Activated naive CD4-positive, alpha-beta T cell treated with anti-CD3 and anti-CD28 coated beads, Interleukin-2, amount 10 ng/mL, durations not matched to agents 7 days and 5 days (primary cell): Measurements from ENCODE around the gene BLACAT1.

Experiments used
- CTCF ChIA-PET: fragments of 350-600 bp; sonication (Branson Sonifier 250); formaldehyde crosslinking; loops from one replicate; lab custom pipeline; 2021; ENCODE audit warnings: antibody characterized with exemption; lab: Charles Lee
- DNase-seq: peaks from one replicate; pipeline ENCODE4 v3.0.0-alpha.2; 2020
- H3K27ac Mint-ChIP-seq: one replicate; pipeline ENCODE4 v1.8.0; 2021; ENCODE audit warnings: mild to moderate bottlenecking, moderate library complexity, mixed read lengths
- H3K27me3 Mint-ChIP-seq: one replicate; pipeline ENCODE4 v1.8.0; 2021; ENCODE audit warnings: mild to moderate bottlenecking, mixed read lengths
- H3K36me3 Mint-ChIP-seq: one replicate; pipeline ENCODE4 v1.8.0; 2021; ENCODE audit warnings: mixed read lengths
- H3K4me1 Mint-ChIP-seq: one replicate; pipeline ENCODE4 v1.8.0; 2021; ENCODE audit warnings: mixed read lengths
- H3K4me3 Mint-ChIP-seq: one replicate; pipeline ENCODE4 v1.8.0; 2021; ENCODE audit warnings: mild to moderate bottlenecking, moderate library complexity, mixed read lengths
- H3K9me3 Mint-ChIP-seq: one replicate; pipeline ENCODE4 v1.8.0; 2021; ENCODE audit warnings: mixed read lengths

The BLACAT1 gene

DNA sequence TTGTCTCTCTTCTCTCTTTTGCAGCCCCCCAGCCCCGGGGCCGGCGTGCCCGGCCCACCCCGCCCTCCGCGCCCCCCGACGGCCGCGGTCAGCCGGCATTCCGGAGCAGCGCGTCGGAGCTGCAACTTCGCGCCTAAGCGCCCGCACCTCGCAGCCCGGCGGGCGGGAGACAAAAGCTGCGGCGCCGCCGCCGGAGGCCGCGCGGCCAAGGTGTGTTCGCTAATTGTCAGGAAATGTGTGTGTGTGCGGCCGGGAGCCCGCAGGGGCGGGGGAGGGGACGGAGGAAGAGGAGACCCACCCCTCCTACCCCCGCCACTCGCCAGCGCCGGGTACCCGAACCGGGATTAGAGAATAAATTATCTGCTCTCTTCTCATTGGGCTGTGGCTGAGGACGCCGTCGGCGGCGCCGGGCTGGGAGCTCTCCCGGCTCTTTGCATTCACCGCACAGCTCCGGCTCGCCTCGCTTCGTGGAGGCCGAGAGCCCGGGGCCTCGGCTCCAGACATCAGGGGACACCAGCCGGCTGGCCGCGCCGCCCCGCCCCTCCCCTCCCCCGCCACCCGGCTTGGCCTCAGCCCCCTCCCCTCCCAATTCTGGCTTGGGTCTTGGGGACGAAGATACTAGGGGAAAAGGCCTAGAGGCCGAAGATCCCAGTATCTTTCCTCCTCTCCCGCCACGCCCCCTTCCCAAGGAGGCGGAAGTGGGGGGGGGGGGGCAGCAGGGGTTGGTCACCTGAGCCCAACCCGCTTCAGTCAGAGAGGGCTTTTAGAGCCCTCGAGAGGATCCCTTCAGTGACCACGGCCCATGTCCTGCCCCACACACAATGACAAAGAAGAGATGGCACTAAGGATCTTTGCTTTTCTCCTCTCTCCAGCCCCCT is 1.3 kb upstream of the BLACAT1 start:
- H3K36me3 Mint-ChIP-seq: no peaks in the 10 kb centered on the region
- CTCF ChIA-PET: interaction anchor here (1.1 to 1.5 kb wide), 2 partner anchors 29 to 31 kb away, joined by 3 to 6 read pairs; no protein-coding TSS in a partner anchor

GRCh38 chr1:205456383-205456867 is 580 bp upstream of the BLACAT1 start:
- peaks cover 96% of the 10 kb centered on the region for H3K27me3 Mint-ChIP-seq
- DNase-seq: no peak
- peaks cover 13% of the 10 kb centered on the region for H3K4me1 Mint-ChIP-seq
- H3K27ac Mint-ChIP-seq: no peak overlapping the region
- no peaks in the 10 kb centered on the region for H3K36me3 Mint-ChIP-seq
- CTCF ChIA-PET: interaction anchor here (1.1 to 1.5 kb wide), 2 partner anchors 30 to 32 kb away, joined by 3 to 6 read pairs; no protein-coding TSS in a partner anchor
- peak overlapping the region; percentile 37 for H3K4me3 Mint-ChIP-seq
- H3K9me3 Mint-ChIP-seq: no peaks in the 10 kb centered on the region

More for the DNA sequence above, 1.3 kb upstream of the BLACAT1 start:
- DNase-seq: no peak
- Mint-ChIP-seq H3K4me1 (peaks cover 13% of the 10 kb centered on the region), H3K27me3 (peaks cover 89% of the 10 kb centered on the region), H3K4me3 (peak overlapping the region; percentile 29), H3K9me3 (no peaks in the 10 kb centered on the region), H3K27ac (peak overlapping the region; percentile 58)

DNA sequence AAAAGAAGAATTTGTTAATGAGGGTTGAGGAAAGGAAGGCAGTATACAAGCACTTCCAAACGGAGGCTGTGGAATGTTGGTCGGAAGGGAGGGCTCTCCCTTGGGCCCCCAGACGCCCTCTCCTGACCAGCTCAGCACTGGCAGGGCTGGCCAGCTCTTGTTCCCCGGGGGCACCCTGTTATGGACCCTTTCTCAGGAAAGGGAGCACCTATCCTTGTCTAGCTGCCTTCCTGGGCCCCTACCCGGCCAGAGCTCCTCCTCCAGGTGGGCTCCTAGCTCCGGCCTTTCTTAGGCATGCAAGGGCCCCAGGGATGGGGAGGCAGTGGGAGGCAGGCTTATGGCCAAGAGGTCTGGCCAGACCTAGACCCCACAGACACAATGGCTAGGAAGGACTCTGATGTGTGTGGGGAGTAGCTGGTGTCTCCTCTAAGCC is 926 bp downstream of the BLACAT1 start:
- Mint-ChIP-seq H3K36me3 (no peaks in the 10 kb centered on the region), H3K27me3 (peaks cover 96% of the 10 kb centered on the region), H3K4me1 (peaks cover 13% of the 10 kb centered on the region), H3K27ac (no peak overlapping the region), H3K9me3 (no peaks in the 10 kb centered on the region), H3K4me3 (no peak overlapping the region)
- CTCF ChIA-PET: interaction anchor here (0.9 kb wide), 1 partner anchor 31 kb away, joined by 4 read pairs; no protein-coding TSS in a partner anchor
- no peak for DNase-seq

GRCh38 chr1:205453466-205453865 is 2.4 kb downstream of the BLACAT1 start:
- H3K27ac Mint-ChIP-seq: no peak overlapping the region
- peaks cover 18% of the 10 kb centered on the region for H3K4me1 Mint-ChIP-seq
- H3K4me3 Mint-ChIP-seq: no peak overlapping the region
- CTCF ChIA-PET: interaction anchor here (1.2 to 1.4 kb wide), 2 partner anchors 13 to 71 kb away, joined by 3 read pairs; no protein-coding TSS in a partner anchor
- DNase-seq: no peak
- H3K36me3 Mint-ChIP-seq: no peaks in the 10 kb centered on the region
- no peaks in the 10 kb centered on the region for H3K9me3 Mint-ChIP-seq
- peaks cover 87% of the 10 kb centered on the region for H3K27me3 Mint-ChIP-seq

DNA sequence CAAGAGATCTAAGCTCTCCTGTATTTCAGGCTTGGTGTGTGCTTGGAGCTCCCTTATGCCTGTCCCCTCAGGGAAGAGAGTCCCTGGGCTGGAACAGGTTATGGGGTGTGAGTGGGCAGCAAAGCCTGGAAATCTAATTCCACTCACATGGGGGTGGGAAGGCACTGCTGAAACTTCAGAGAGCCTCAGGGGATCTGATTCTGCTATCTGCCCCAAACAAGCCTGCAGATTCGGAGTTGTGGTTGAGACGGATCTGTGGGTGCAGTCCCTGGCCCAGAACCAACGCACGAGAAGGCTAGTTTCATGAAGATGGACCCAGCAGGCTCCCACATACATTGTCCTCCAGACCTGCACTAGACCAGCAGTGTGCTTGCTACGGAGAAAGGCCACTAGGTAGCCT is 2.9 kb downstream of the BLACAT1 start:
- H3K27me3 Mint-ChIP-seq: peaks cover 87% of the 10 kb centered on the region
- no peak for DNase-seq
- no peaks in the 10 kb centered on the region for H3K36me3 Mint-ChIP-seq
- no peak overlapping the region for H3K4me3 Mint-ChIP-seq
- H3K9me3 Mint-ChIP-seq: no peaks in the 10 kb centered on the region
- no peak overlapping the region for H3K27ac Mint-ChIP-seq
- H3K4me1 Mint-ChIP-seq: peaks cover 18% of the 10 kb centered on the region
- CTCF ChIA-PET: interaction anchor here (0.8 to 1.4 kb wide), 4 partner anchors 12 to 72 kb away, joined by 3 read pairs; no protein-coding TSS in a partner anchor

DNA sequence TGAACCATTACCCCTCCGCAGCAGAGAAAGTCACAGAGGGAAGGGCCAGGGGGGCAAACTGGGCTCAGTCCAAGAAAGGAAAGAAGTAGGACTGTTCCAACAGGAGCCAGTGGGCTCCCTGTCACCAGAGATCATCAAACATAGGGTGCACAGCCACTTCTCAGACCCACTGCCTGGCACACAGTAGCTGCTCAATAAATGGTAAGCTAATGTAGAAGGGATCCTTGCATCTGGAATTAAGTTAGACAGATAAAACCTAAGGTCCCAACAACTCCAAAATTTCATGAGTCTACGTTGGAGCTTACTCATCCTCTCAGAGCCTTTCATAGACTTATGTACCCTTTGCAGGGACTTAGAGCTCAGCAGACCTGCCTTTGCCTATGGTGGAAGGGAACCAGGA is 3.5 kb downstream of the BLACAT1 start:
- Mint-ChIP-seq H3K4me3 (no peak overlapping the region), H3K27me3 (peaks cover 87% of the 10 kb centered on the region), H3K36me3 (no peaks in the 10 kb centered on the region), H3K4me1 (peaks cover 15% of the 10 kb centered on the region), H3K9me3 (no peaks in the 10 kb centered on the region), H3K27ac (no peak overlapping the region)
- DNase-seq: no peak
- CTCF ChIA-PET: interaction anchor here (0.8 to 1.4 kb wide), 4 partner anchors 11 to 72 kb away, joined by 3 read pairs; no protein-coding TSS in a partner anchor

- peaks cover 86% of the 10 kb centered on the region for H3K27me3 Mint-ChIP-seq
- CTCF ChIA-PET: interaction anchor here (1.0 kb wide), 1 partner anchor 13 kb away, joined by 3 read pairs; no protein-coding TSS in a partner anchor
- no peak overlapping the region for H3K4me3 Mint-ChIP-seq
These were observed 4.1 kb downstream of the BLACAT1 start for GRCh38 chr1:205451759-205452164.

DNA sequence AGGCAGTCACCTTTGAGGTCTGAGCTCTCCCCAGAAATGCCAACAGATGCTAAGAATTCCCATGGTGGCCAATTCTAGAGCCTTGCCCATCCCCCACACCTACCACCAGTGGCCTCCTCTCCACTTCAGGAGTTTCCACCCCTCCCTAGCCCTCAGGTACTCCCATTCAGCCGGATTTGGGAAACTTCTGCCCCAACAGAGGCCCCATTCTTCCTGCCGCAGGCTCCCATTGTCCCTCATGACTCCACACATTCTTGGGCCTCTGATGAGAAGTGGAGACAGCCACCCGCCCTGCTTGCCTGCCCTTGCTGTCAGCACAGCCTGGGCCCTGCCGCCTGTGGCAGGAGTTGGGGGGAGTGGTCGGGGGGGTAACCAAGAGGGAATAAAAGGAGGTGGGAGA is 4.6 kb downstream of the BLACAT1 start:
- Mint-ChIP-seq H3K27ac (no peak overlapping the region), H3K9me3 (no peaks in the 10 kb centered on the region), H3K4me1 (peaks cover 11% of the 10 kb centered on the region), H3K4me3 (no peak overlapping the region), H3K36me3 (no peaks in the 10 kb centered on the region), H3K27me3 (peaks cover 86% of the 10 kb centered on the region)
- CTCF ChIA-PET: no interaction called here
- DNase-seq: no peak

More at GRCh38 chr1:205451759-205452164, 4.1 kb downstream of the BLACAT1 start:
- no peak overlapping the region for H3K27ac Mint-ChIP-seq
- no peaks in the 10 kb centered on the region for H3K36me3 Mint-ChIP-seq
- peaks cover 15% of the 10 kb centered on the region for H3K4me1 Mint-ChIP-seq
- no peaks in the 10 kb centered on the region for H3K9me3 Mint-ChIP-seq
- no peak for DNase-seq

- Mint-ChIP-seq H3K4me3 (no peak overlapping the region), H3K27me3 (peaks cover 85% of the 10 kb centered on the region), H3K36me3 (no peaks in the 10 kb centered on the region), H3K4me1 (peaks cover 7% of the 10 kb centered on the region), H3K9me3 (no peaks in the 10 kb centered on the region), H3K27ac (no peak overlapping the region)
- CTCF ChIA-PET: no interaction called here
- no peak for DNase-seq
These were observed 5.4 kb downstream of the BLACAT1 start for GRCh38 chr1:205450448-205450847.

GRCh38 chr1:205449750-205450443 is 5.9 kb downstream of the BLACAT1 start:
- Mint-ChIP-seq H3K4me1 (peaks cover 5% of the 10 kb centered on the region), H3K4me3 (peak overlapping the region; percentile 26), H3K9me3 (no peaks in the 10 kb centered on the region), H3K27ac (peak overlapping the region; percentile 42), H3K27me3 (peaks cover 85% of the 10 kb centered on the region), H3K36me3 (no peaks in the 10 kb centered on the region)
- DNase-seq: peak; percentile 32
- CTCF ChIA-PET: interaction anchor here (0.7 kb wide), 1 partner anchor 19 kb away, joined by 4 read pairs; no protein-coding TSS in a partner anchor

DNA sequence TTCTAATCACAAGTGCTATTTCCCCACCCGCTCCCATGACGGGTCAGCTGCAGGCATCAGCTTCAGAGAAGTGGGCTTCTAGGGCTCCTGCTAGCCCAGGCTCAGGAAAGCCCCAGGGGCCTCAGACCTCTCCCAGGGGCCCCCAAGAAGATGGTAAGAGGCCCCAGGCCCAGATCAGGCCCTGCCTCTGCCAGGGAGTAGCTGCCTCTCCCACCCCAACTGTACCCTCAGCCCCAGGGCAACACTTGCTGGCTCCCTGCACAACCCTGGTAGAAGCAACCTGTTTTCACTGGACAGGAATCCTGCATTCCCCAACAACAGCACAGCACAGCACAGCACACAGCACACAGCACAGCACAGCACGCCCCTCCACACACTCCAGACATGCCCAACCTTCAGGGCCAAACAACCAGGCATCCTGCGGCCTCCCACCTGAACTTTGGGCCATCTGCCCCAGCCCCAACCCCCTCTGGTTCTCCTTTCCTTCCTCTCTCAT is 6.5 kb downstream of the BLACAT1 start:
- H3K9me3 Mint-ChIP-seq: no peaks in the 10 kb centered on the region
- CTCF ChIA-PET: interaction anchor here (0.7 kb wide), 1 partner anchor 19 kb away, joined by 4 read pairs; no protein-coding TSS in a partner anchor
- no peak for DNase-seq
- peaks cover 85% of the 10 kb centered on the region for H3K27me3 Mint-ChIP-seq
- H3K27ac Mint-ChIP-seq: peak overlapping the region; percentile 42
- no peaks in the 10 kb centered on the region for H3K36me3 Mint-ChIP-seq
- peak overlapping the region; percentile 26 for H3K4me3 Mint-ChIP-seq
- H3K4me1 Mint-ChIP-seq: peaks cover 5% of the 10 kb centered on the region

- no peak for DNase-seq
- H3K4me3 Mint-ChIP-seq: no peak overlapping the region
- no peak overlapping the region for H3K27ac Mint-ChIP-seq
These were observed 7.1 kb downstream of the BLACAT1 start for GRCh38 chr1:205448540-205449253.

More at GRCh38 chr1:205448540-205449253, 7.1 kb downstream of the BLACAT1 start:
- no peaks in the 10 kb centered on the region for H3K9me3 Mint-ChIP-seq
- CTCF ChIA-PET: no interaction called here
- no peaks in the 10 kb centered on the region for H3K36me3 Mint-ChIP-seq
- peaks cover 85% of the 10 kb centered on the region for H3K27me3 Mint-ChIP-seq
- H3K4me1 Mint-ChIP-seq: peaks cover 5% of the 10 kb centered on the region
